Mesothelial cell of epicardium (in vitro differentiated cells): Measurements from ENCODE around the gene CLSTN2. TPM values are rescaled to one million over a fixed set of nuclear protein-coding genes. Genes with fewer than 3 reads are reported as not detected.

Source experiments
- DNase-seq, 2 experiments: peaks; one replicate each; pipeline ENCODE4 v3.0.0; 2021; ENCODE audit warnings: low spot score in 2 of 2; ENCODE audit not compliant: unreplicated experiment in 2 of 2
- H3K27ac Mint-ChIP-seq: 2 replicates; pipeline ENCODE4 v1.8.0; 2021; ENCODE audit warnings: mixed read lengths
- H3K27me3 Mint-ChIP-seq: 2 replicates; pipeline ENCODE4 v1.8.0; 2021; ENCODE audit warnings: low read depth, mixed read lengths
- H3K36me3 Mint-ChIP-seq: 2 replicates; pipeline ENCODE4 v1.8.0; 2021; ENCODE audit warnings: mixed read lengths
- H3K4me1 Mint-ChIP-seq: 2 replicates; pipeline ENCODE4 v1.8.0; 2021; ENCODE audit warnings: mixed read lengths
- H3K4me3 Mint-ChIP-seq: 2 replicates; pipeline ENCODE4 v1.8.0; 2021; ENCODE audit warnings: mild to moderate bottlenecking, moderate library complexity, mixed read lengths
- H3K9me3 Mint-ChIP-seq: 2 replicates; pipeline ENCODE4 v1.8.0; 2021; ENCODE audit warnings: mixed read lengths
- total RNA-seq: library from RNA; stranded (reverse); gene quantifications from 3 replicates; pipeline ENCODE4 v1.2.1, GENCODE V29; 2021
- TF ChIP-seq, protein P1 (sequence below): fragments of 200-600 bp; sonication (generic); IDR thresholded peaks from one replicate; pipeline ENCODE4 v1.5.0; 2021; ENCODE audit warnings: antibody characterized with exemption; ENCODE audit not compliant: unreplicated experiment

CLSTN2 gene
- total RNA-seq, 1 donor from 2014 or later, result 18.2 TPM

DNA sequence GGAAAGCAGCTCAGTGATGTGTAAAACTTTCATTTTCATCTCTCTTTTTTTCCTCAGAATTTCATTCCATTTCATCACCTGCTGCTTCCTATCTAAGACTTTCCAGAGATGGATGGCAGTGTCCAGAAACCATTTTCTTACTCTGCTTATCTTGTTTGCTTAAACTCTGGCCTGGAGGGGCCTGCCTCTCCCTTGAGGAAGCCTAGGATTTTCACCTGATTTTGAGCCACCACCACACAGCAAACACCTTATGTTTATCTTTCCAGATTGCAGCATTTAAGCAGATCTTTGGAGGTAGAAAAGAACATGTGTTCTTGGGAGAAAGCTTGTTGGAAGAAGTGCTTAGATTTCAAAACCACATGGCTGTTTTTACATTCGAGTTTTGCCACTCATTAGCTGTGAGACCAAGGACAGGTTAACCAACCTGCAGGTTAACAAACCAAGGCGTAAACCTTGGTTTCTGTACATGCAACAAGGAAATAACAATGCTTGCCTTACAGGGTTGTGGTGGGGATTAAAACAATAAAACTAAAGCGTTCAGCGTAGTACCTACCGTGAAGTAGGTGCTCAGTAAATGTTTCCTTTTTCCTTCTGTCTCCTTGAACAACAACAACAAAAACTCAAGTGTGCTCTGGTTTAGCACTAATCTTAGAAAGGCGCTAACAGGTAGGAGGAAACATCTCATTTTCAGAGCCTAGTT, 120.3 kb downstream of the CLSTN2 start:
- Mint-ChIP-seq H3K27me3 (peaks cover 13% of the 10 kb centered on the region), H3K4me1 (peaks cover 19% of the 10 kb centered on the region), H3K9me3 (peaks cover 3% of the 10 kb centered on the region), H3K36me3 (no peaks in the 10 kb centered on the region), H3K4me3 (no peak overlapping the region), H3K27ac (no peak overlapping the region)
- no peak for DNase-seq
- TF ChIP-seq, protein P1, sequence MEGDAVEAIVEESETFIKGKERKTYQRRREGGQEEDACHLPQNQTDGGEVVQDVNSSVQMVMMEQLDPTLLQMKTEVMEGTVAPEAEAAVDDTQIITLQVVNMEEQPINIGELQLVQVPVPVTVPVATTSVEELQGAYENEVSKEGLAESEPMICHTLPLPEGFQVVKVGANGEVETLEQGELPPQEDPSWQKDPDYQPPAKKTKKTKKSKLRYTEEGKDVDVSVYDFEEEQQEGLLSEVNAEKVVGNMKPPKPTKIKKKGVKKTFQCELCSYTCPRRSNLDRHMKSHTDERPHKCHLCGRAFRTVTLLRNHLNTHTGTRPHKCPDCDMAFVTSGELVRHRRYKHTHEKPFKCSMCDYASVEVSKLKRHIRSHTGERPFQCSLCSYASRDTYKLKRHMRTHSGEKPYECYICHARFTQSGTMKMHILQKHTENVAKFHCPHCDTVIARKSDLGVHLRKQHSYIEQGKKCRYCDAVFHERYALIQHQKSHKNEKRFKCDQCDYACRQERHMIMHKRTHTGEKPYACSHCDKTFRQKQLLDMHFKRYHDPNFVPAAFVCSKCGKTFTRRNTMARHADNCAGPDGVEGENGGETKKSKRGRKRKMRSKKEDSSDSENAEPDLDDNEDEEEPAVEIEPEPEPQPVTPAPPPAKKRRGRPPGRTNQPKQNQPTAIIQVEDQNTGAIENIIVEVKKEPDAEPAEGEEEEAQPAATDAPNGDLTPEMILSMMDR, result no peak

DNA sequence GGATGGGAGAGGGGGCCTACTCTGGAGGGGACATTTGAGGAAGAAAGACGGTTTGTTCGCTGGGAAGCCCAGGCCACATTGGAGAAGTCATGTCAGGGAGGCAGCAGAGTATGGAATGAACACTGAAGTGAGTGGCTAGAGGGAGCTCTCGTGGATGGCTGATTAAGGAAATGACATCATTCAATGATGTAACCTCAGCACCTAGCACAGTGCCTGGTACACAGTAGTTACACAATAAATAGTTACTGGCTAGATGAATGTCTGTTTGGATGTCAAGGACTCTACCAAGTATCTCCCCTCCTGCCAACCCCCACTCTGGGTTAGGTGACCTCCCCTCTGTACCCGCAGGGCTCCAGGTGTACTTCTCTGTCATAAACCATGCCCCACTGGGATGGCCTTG, 121.1 kb downstream of the CLSTN2 start:
- DNase-seq, result no peak
- H3K27ac Mint-ChIP-seq, result no peak overlapping the region
- no peaks in the 10 kb centered on the region for H3K36me3 Mint-ChIP-seq
- TF ChIP-seq, protein P1, result no peak
- H3K4me1 Mint-ChIP-seq, result peaks cover 19% of the 10 kb centered on the region
- peaks cover 16% of the 10 kb centered on the region for H3K27me3 Mint-ChIP-seq
- peaks cover 3% of the 10 kb centered on the region for H3K9me3 Mint-ChIP-seq
- no peak overlapping the region for H3K4me3 Mint-ChIP-seq

DNA sequence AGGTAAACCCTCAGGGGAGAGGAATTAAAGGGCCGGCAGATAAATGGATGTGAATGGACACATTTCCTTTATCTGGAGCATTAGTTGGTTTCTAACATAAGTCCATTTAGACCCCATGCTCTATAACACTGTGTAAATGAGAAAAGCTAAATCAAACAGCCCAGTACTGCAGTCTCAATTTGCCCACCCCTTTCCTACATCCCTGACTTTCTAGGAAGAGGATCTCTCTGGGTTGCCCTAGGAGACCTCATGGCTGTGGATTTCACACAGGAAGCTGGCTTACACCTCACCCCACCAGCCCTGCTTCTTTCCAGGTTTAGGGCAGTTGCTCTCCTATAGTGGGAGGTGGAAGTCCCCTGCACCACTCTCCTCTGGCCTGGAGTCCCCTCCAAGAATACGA, 126.2 kb downstream of the CLSTN2 start:
- H3K4me1 Mint-ChIP-seq, result peaks cover 11% of the 10 kb centered on the region
- H3K27me3 Mint-ChIP-seq, result peaks cover 10% of the 10 kb centered on the region
- TF ChIP-seq, protein P1, result no peak
- peaks cover 12% of the 10 kb centered on the region for H3K9me3 Mint-ChIP-seq
- H3K36me3 Mint-ChIP-seq, result no peaks in the 10 kb centered on the region
- H3K27ac Mint-ChIP-seq, result no peak overlapping the region
- no peak overlapping the region for H3K4me3 Mint-ChIP-seq
- DNase-seq, result no peak

DNA sequence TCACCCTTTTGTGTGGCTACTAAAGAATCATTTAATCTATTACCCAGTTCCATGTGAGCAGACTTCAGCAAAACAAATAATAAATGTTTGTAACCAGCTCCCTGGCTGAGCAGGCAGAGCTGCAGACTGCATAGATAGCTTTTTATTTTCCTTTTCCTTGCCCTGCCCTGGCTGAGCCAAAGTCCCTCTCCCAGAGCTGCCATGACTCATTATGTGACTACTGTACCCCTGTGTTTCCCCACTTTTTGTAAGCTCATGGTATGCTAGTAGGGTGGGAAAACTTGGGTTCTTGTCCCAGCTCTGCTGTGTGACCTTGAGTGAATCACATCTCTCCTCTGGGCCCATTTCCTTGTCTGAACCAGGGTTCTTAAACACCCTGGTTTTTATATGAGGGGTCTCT, 127.5 kb downstream of the CLSTN2 start:
- H3K36me3 Mint-ChIP-seq, result no peaks in the 10 kb centered on the region
- H3K4me3 Mint-ChIP-seq, result no peak overlapping the region
- TF ChIP-seq, protein P1, result no peak
- H3K27me3 Mint-ChIP-seq, result peaks cover 18% of the 10 kb centered on the region
- H3K9me3 Mint-ChIP-seq, result peaks cover 12% of the 10 kb centered on the region
- peaks cover 9% of the 10 kb centered on the region for H3K4me1 Mint-ChIP-seq
- no peak overlapping the region for H3K27ac Mint-ChIP-seq
- DNase-seq, result no peak

DNA sequence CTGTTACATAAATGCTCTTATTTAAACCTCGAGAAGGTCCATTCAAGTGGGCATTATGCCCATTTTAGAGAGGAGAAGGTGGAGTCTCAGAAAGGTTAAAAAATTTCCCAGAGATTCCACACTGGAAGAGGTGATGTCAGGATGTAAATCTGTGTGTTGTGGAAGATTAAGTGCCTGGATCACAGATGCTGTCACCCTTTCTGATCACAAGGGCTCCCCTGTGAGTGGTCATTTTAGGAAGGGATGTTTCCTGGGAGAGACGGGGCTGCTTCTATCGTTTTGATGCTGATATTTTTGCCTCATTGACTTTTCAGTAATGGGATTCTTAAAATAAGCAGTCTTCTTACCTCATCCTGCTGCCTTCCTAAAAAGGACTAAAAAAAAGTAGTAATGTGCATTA, 132.5 kb downstream of the CLSTN2 start:
- Mint-ChIP-seq H3K36me3 (no peaks in the 10 kb centered on the region), H3K27ac (no peak overlapping the region), H3K9me3 (peaks cover 12% of the 10 kb centered on the region), H3K4me3 (no peak overlapping the region), H3K27me3 (peaks cover 25% of the 10 kb centered on the region), H3K4me1 (no peaks in the 10 kb centered on the region)
- TF ChIP-seq, protein P1, result no peak
- DNase-seq, result no peak
